H1 (cell line): ENCODE results near the gene FADS2. TPM values are rescaled to one million over a fixed set of nuclear protein-coding genes. Genes with fewer than 3 reads are reported as not detected.
A peak's percentile ranks its signal among the peaks of the same experiment; 100 is the strongest.

Experiments
- CTCF ChIA-PET: fragments of 300-600 bp; sonication (Branson Sonifier 250); formaldehyde crosslinking; loops from one replicate; lab custom pipeline; 2021; ENCODE audit not compliant: partially characterized antibody; lab: Charles Lee
- POLR2A ChIA-PET: fragments of 300-600 bp; sonication (Branson Sonifier 250); formaldehyde crosslinking; loops from one replicate; lab custom pipeline; 2021; ENCODE audit warnings: inconsistent platforms; ENCODE audit not compliant: partially characterized antibody; lab: Charles Lee
- DNase-seq, 2 experiments: peaks; one replicate each; pipeline versions ENCODE4 v3.0.0 to v3.0.0-alpha.2; 2010 to 2022; ENCODE audit warnings: low spot score in 2 of 2, low read depth in 1 of 2, mixed read lengths in 1 of 2
- FAIRE-seq: peaks from 2 replicates; lab custom pipeline; 2011; peaks lifted over from hg19 to GRCh38; lab: Jason Lieb, UNC
- H2AFZ ChIP-seq: 2 replicates; pipeline ENCODE4 v1.8.1; 2012; ENCODE audit warnings: low read length, inconsistent platforms
- H2AK5ac ChIP-seq: 2 replicates; pipeline ENCODE4 v1.6.1; 2013; ENCODE audit warnings: low read depth, low read length
- H2BK120ac ChIP-seq: replicated peaks from 2 replicates; pipeline ENCODE3; 2013; ENCODE audit warnings: low read depth, low read length, inconsistent platforms
- H2BK12ac ChIP-seq: 2 replicates; pipeline ENCODE4 v1.6.1; 2013; ENCODE audit warnings: low read depth, low read length
- H2BK15ac ChIP-seq: 2 replicates; pipeline ENCODE4 v1.6.1; 2013; ENCODE audit warnings: low read length
- H2BK20ac ChIP-seq: 2 replicates; pipeline ENCODE4 v1.6.1; 2013; ENCODE audit warnings: low read length
- H2BK5ac ChIP-seq: 2 replicates; pipeline ENCODE4 v1.6.1; 2013; ENCODE audit warnings: low read depth, low read length
- H3K14ac ChIP-seq: 2 replicates; pipeline ENCODE4 v1.6.1; 2013; ENCODE audit warnings: inconsistent platforms; ENCODE audit not compliant: insufficient read length
- H3K18ac ChIP-seq: 2 replicates; pipeline ENCODE4 v1.6.1; 2013; ENCODE audit warnings: low read length; ENCODE audit errors: extremely low read depth
- H3K23ac ChIP-seq: 2 replicates; pipeline ENCODE4 v1.6.1; 2013; ENCODE audit warnings: inconsistent platforms; ENCODE audit not compliant: insufficient read length
- H3K23me2 ChIP-seq: 2 replicates; pipeline ENCODE4 v1.6.1; 2013; ENCODE audit warnings: low read depth, low read length
- H3K27ac ChIP-seq: 2 replicates; pipeline ENCODE4 v1.6.1; 2011; ENCODE audit warnings: low read depth, low read length, inconsistent platforms
- H3K27me3 ChIP-seq, 4 experiments: replicated peaks in 1 of 4; 1 replicate in 1 of 4; 2 replicates in 3 of 4; pipeline versions ENCODE4 v1.6.1 to v1.8.1; 2011 to 2013; ENCODE audit warnings: low read length in 3 of 4, mild to moderate bottlenecking in 3 of 4, inconsistent platforms in 2 of 4, mixed read lengths in 2 of 4, moderate library complexity in 1 of 4; ENCODE audit not compliant: control insufficient read depth in 3 of 4, insufficient read depth in 3 of 4; ENCODE audit errors: extremely low read depth in 1 of 4
- H3K36me3 ChIP-seq, 4 experiments: 2 replicates each; pipeline versions ENCODE4 v1.6.1 to v1.8.1; 2011 to 2013; ENCODE audit warnings: mild to moderate bottlenecking in 4 of 4, low read length in 3 of 4, moderate library complexity in 2 of 4, control low read depth in 1 of 4, inconsistent platforms in 1 of 4; ENCODE audit not compliant: insufficient read depth in 4 of 4, control insufficient read depth in 2 of 4
- H3K4ac ChIP-seq: replicated peaks from 2 replicates; pipeline ENCODE3; 2013; ENCODE audit warnings: low read length, low read depth, mixed read lengths, inconsistent platforms; ENCODE audit not compliant: insufficient read length
- H3K4me1 ChIP-seq, 4 experiments: replicated peaks in 1 of 4; 1 replicate in 1 of 4; 2 replicates in 3 of 4; pipeline versions ENCODE4 v1.6.1 to v1.8.1; 2011 to 2013; ENCODE audit warnings: low read length in 3 of 4, inconsistent platforms in 2 of 4, mixed read lengths in 1 of 4; ENCODE audit not compliant: insufficient read depth in 4 of 4, control insufficient read depth in 3 of 4
- H3K4me2 ChIP-seq, 2 experiments: 2 replicates each; pipeline versions ENCODE4 v1.6.1 to v1.8.1; 2011 to 2013; ENCODE audit warnings: low read depth in 2 of 2, low read length in 2 of 2, control low read depth in 1 of 2, inconsistent platforms in 1 of 2, mild to moderate bottlenecking in 1 of 2; ENCODE audit not compliant: insufficient read depth in 1 of 2
- H3K4me3 ChIP-seq, 4 experiments: fragments of 200-600, 300-600 bp in 1 of 4; sonication (generic), shearing (Covaris generic), sonication (Bioruptor Twin) in 1 of 4; 2 replicates each; pipeline versions ENCODE4 v1.5.1 to v1.8.1; 2011 to 2016; ENCODE audit warnings: low read length in 4 of 4, low read depth in 3 of 4, control low read depth in 2 of 4, inconsistent platforms in 2 of 4, mild to moderate bottlenecking in 2 of 4, mixed read lengths in 1 of 4, moderate library complexity in 1 of 4; ENCODE audit not compliant: insufficient read depth in 2 of 4; ENCODE audit errors: extremely low read depth in 1 of 4
- H3K56ac ChIP-seq: replicated peaks from 2 replicates; pipeline ENCODE3; 2013; ENCODE audit warnings: low read depth, mild to moderate bottlenecking, mixed read lengths, low read length, inconsistent platforms; ENCODE audit not compliant: insufficient read length
- H3K79me1 ChIP-seq: 2 replicates; pipeline ENCODE4 v1.6.1; 2013; ENCODE audit warnings: low read depth, low read length, control low read depth
- H3K79me2 ChIP-seq, 2 experiments: 2 replicates each; pipeline versions ENCODE4 v1.6.1 to v1.8.1; 2012 to 2013; ENCODE audit warnings: low read length in 2 of 2, mild to moderate bottlenecking in 2 of 2, inconsistent platforms in 1 of 2; ENCODE audit not compliant: insufficient read depth in 2 of 2, control insufficient read depth in 1 of 2
- H3K9ac ChIP-seq, 4 experiments: replicated peaks in 1 of 4; 1 replicate in 1 of 4; 2 replicates in 3 of 4; pipeline versions ENCODE4 v1.6.1 to v1.8.1; 2011 to 2013; ENCODE audit warnings: low read depth in 3 of 4, low read length in 3 of 4, control low read depth in 2 of 4, mild to moderate bottlenecking in 2 of 4, moderate library complexity in 2 of 4, inconsistent platforms in 1 of 4; ENCODE audit errors: extremely low read depth in 1 of 4
- H3K9me3 ChIP-seq, 2 experiments: 2 replicates each; pipeline versions ENCODE4 v1.6.1 to v1.8.1; 2012 to 2013; ENCODE audit warnings: mild to moderate bottlenecking in 2 of 2, moderate library complexity in 2 of 2, control low read depth in 1 of 2, inconsistent platforms in 1 of 2, low read depth in 1 of 2, low read length in 1 of 2, mixed read lengths in 1 of 2; ENCODE audit not compliant: insufficient read depth in 2 of 2
- H4K20me1 ChIP-seq, 2 experiments: replicated peaks in 1 of 2; 2 replicates each; pipeline versions ENCODE3 to v1.8.1; 2011 to 2013; ENCODE audit warnings: inconsistent platforms in 2 of 2, low read length in 2 of 2, mild to moderate bottlenecking in 1 of 2; ENCODE audit not compliant: insufficient read depth in 2 of 2, control insufficient read depth in 1 of 2
- H4K5ac ChIP-seq: 2 replicates; pipeline ENCODE4 v1.6.1; 2013; ENCODE audit warnings: low read length, low read depth, mixed read lengths, inconsistent platforms; ENCODE audit not compliant: insufficient read length
- H4K8ac ChIP-seq: 2 replicates; pipeline ENCODE4 v1.8.0; 2013; ENCODE audit warnings: mild to moderate bottlenecking, moderate library complexity, low read length, inconsistent platforms; ENCODE audit not compliant: insufficient read depth; ENCODE audit errors: extremely low read depth
- H4K91ac ChIP-seq: replicated peaks from 2 replicates; pipeline ENCODE3; 2013; ENCODE audit warnings: low read length, mixed read lengths, inconsistent platforms; ENCODE audit not compliant: insufficient read length
- CEBPB ChIP-seq: IDR thresholded peaks from 2 replicates; pipeline ENCODE4 v1.6.1; 2012; ENCODE audit warnings: low read depth, low read length
- JUND ChIP-seq: IDR thresholded peaks from 2 replicates; pipeline ENCODE4 v1.6.1; 2011; ENCODE audit warnings: mild to moderate bottlenecking, improper control_type of control experiment, low read length
- KDM4A ChIP-seq: IDR thresholded peaks from one replicate; pipeline ENCODE4 v1.7.1; 2012; ENCODE audit warnings: low read depth, mild to moderate bottlenecking, moderate library complexity, low read length, inconsistent platforms; ENCODE audit not compliant: severe bottlenecking
- KDM5A ChIP-seq: fragments of 200-600 bp; IDR thresholded peaks from 2 replicates; pipeline ENCODE4 v1.7.1; 2012; ENCODE audit warnings: mild to moderate bottlenecking, low read length, inconsistent platforms, mixed read lengths
- NANOG ChIP-seq: IDR thresholded peaks from 2 replicates; pipeline ENCODE4 v1.6.1; 2011; ENCODE audit warnings: low read length, low read depth, mild to moderate bottlenecking, inconsistent platforms; ENCODE audit not compliant: insufficient read depth, poor library complexity, severe bottlenecking
- POLR2A ChIP-seq, 2 experiments: IDR thresholded peaks; 1 replicate in 1 of 2; 2 replicates in 1 of 2; pipeline ENCODE4 v1.6.1; 2011; ENCODE audit warnings: low read depth in 2 of 2, low read length in 2 of 2, mild to moderate bottlenecking in 2 of 2; ENCODE audit errors: control extremely low read depth in 1 of 2
- RAD21 ChIP-seq, 2 experiments: IDR thresholded peaks in 1 of 2; conservative IDR thresholded peaks in 1 of 2; 2 replicates each; pipeline ENCODE4 v1.6.1; 2011; ENCODE audit warnings: low read depth in 2 of 2, low read length in 2 of 2, improper control_type of control experiment in 1 of 2, inconsistent platforms in 1 of 2, mild to moderate bottlenecking in 1 of 2, moderate library complexity in 1 of 2
- RFX5 ChIP-seq: IDR thresholded peaks from 2 replicates; pipeline ENCODE4 v1.6.1; 2011; ENCODE audit warnings: low read depth, low read length, improper control_type of control experiment, borderline replicate concordance
- RXRA ChIP-seq: IDR thresholded peaks from 2 replicates; pipeline ENCODE4 v1.6.1; 2011; ENCODE audit warnings: low read depth, mild to moderate bottlenecking, low read length, moderate library complexity; ENCODE audit not compliant: insufficient read depth
- SIRT6 ChIP-seq: IDR thresholded peaks from one replicate; pipeline ENCODE4 v1.7.1; 2012; ENCODE audit warnings: low read length, inconsistent platforms
- SIX5 ChIP-seq: IDR thresholded peaks from 2 replicates; pipeline ENCODE4 v1.6.1; 2011; ENCODE audit warnings: mild to moderate bottlenecking, low read depth, low read length
- TCF12 ChIP-seq: IDR thresholded peaks from 2 replicates; pipeline ENCODE4 v1.6.1; 2011; ENCODE audit warnings: low read depth, mild to moderate bottlenecking, low read length
- YY1 ChIP-seq: IDR thresholded peaks from 2 replicates; pipeline ENCODE4 v1.6.1; 2011; ENCODE audit warnings: low read depth, mild to moderate bottlenecking, low read length
- WGBS, 2 experiments: shearing (Covaris generic) in 1 of 2; methylation state at CpG; one replicate each; pipeline versions ENCODE4 v1.1.6 to v1.1.7; 2013 to 2015; ENCODE audit warnings: low lambda C conversion rate in 2 of 2, mixed read lengths in 2 of 2, inconsistent platforms in 1 of 2, low coverage in 1 of 2, missing lambda C conversion rate in 1 of 2; ENCODE audit not compliant: insufficient replicate concordance in 2 of 2, insufficient coverage in 1 of 2, insufficient read length in 1 of 2; ENCODE audit errors: extremely low coverage in 1 of 2, missing lambda C conversion rate in 1 of 2; 5-methylcytosine and 5-hydroxymethylcytosine counted together
- polyA plus RNA-seq, 7 experiments: library from polyadenylated mRNA; depleted of rRNA in 3 of 7; stranded (reverse) in 5 of 7; unstranded in 2 of 7; fragments of >200 nt in 5 of 7; fragments of 200-250 nt in 2 of 7; gene quantifications; 1 replicate in 5 of 7; 2 replicates in 1 of 7; 4 replicates in 1 of 7; pipeline versions ENCODE4 v1.2.1 to v1.2.3, GENCODE V29; 2011 to 2013; ENCODE audit warnings: missing spikeins in 2 of 7, mixed read lengths in 2 of 7
- total RNA-seq: library from RNA; stranded (reverse); fragmentation: NEBNext Ultra II Directional; extraction: Animal tissue kit (Norgen Biotek cat#: 25700); gene quantifications from 2 replicates; pipeline ENCODE4 v1.2.1, GENCODE V29; 2021

The FADS2 gene
- total and polyA plus RNA-seq, 2 of the 8 experiments (the other 6 are each of a cell fraction or from before 2014, with no cell fraction given), result 499 to 701 TPM

DNA sequence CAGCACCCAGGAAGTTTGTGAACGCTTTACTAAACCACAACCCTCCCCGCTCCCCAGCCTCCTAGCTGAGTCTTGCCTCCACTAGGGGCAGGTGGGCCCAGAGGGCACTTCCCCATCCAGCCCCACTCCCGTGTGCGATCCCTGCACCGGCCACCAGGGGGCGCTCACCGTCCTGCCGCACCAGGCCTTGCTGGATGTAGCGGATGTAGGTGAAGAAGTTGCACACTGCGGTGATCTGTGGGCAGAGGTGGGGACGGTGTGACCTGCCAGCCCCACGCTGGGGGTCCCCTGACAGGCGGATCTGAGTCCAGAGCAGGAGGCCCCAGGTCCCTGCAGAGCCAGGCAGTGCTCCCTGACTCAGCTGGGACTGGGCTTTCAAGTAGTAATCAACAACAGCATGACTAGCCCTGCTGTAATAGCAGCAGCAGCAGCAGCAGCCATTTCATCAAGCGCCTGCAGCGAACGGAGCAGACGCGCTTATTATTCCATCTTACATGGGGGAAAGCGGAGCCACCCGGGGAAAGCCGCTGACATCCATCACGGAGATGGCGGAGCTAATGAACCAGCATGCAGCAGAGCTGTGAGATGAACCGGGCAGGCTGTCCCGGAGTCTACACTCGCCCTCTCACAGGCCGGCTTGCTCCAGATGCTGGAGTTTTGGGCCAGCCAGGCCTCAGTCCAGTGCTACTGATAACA lies 71.2 kb downstream of the FADS2 start:
- H3K27me3 ChIP-seq, result no peaks in the 10 kb centered on the region
- H3K4me3 ChIP-seq, result no peak overlapping the region
- H4K5ac ChIP-seq, result no peak overlapping the region
- FAIRE-seq, result peak; percentile 74
- 56% methylated on average over 27 of the region's 27 CpGs; no CpG with 5 or more reads in 1 of the 2 experiments for WGBS, 2 experiments
- no peaks in the 10 kb centered on the region for H3K36me3 ChIP-seq
- ChIA-PET CTCF (interaction anchor here (0.6 to 23.2 kb wide), 59 partner anchors 13 to 333 kb away, joined by 3 to 658 read pairs (median 5); partner anchors contain the start of genes BEST1, FTH1, RAB3IL1 and SCGB1D1), POLR2A (interaction anchor here (0.7 to 15.5 kb wide), 7 partner anchors 24 to 182 kb away, joined by 3 to 137 read pairs (median 4); partner anchors contain the start of genes BEST1 and FTH1)
- no peak overlapping the region for H3K14ac ChIP-seq
- H3K9me3 ChIP-seq, result no peaks in the 10 kb centered on the region
- peaks cover 0 to 18% (median 4%) of the 10 kb centered on the region in 4 experiments; a peak in 6 of 7 replicates for H3K4me1 ChIP-seq
- no peak overlapping the region for H2BK12ac ChIP-seq
- H3K9ac ChIP-seq, result no peak overlapping the region
- H3K27ac ChIP-seq, result no peak overlapping the region
- H3K4ac ChIP-seq, result no peak overlapping the region
- H2BK20ac ChIP-seq, result no peak overlapping the region
- no peak overlapping the region for H2BK15ac ChIP-seq
- no peaks in the 10 kb centered on the region for H3K79me2 ChIP-seq
- peak; percentile 78 to 100 for DNase-seq
- no peak overlapping the region for H3K23ac ChIP-seq
- no peaks in the 10 kb centered on the region for H3K79me1 ChIP-seq
- peak overlapping the region; percentile 71 for H4K91ac ChIP-seq
- H3K4me2 ChIP-seq, result no peak overlapping the region
- H4K20me1 ChIP-seq, result no peaks in the 10 kb centered on the region
- no peak overlapping the region; the same call in 1 of the 2 replicates for H3K18ac ChIP-seq
- H2AFZ ChIP-seq, result no peak overlapping the region
- no peak overlapping the region for H3K56ac ChIP-seq
- H2BK5ac ChIP-seq, result no peak overlapping the region; the same call in 1 of the 2 replicates
- H2AK5ac ChIP-seq, result no peak overlapping the region
- no peak overlapping the region for H4K8ac ChIP-seq
- H2BK120ac ChIP-seq, result no peak overlapping the region
- H3K23me2 ChIP-seq, result no peaks in the 10 kb centered on the region
- TF ChIP-seq KDM5A (no peak), TCF12 (no peak), JUND (no peak), POLR2A (IDR thresholded peaks at IDR 0.05; ENCODE audit: control extremely low read depth in 1 of 2, low read depth in 2 of 2, low read length in 2 of 2) (no peak), RXRA (no peak), RFX5 (no peak), YY1 (0 out of 2 replicates have a peak, but pooled peaks have one; percentile 57), CEBPB (0 out of 2 replicates have a peak, but pooled peaks have one; percentile 10), NANOG (no peak), KDM4A (no peak), RAD21 (IDR thresholded peaks at IDR 0.05 in 1 of 2, conservative IDR thresholded peaks at IDR 0.05 in 1 of 2; ENCODE audit: low read depth in 2 of 2, low read length in 2 of 2) (peak; percentile 92 to 95), SIRT6 (no peak), SIX5 (no peak)
